Tongue (tissue), 2 donors: Measurements from ENCODE around the gene PRELID3B. TPM values are rescaled to one million over a fixed set of nuclear protein-coding genes. Genes with fewer than 3 reads are reported as not detected.

ENCODE experiments used
- DNase-seq: peaks from one replicate; pipeline ENCODE4 v3.0.0-alpha.2; 2015
- total RNA-seq: library from RNA; depleted of rRNA; stranded (reverse); fragments of >200 nt; gene quantifications from one replicate; pipeline ENCODE4 v1.2.3, GENCODE V29; 2014

PRELID3B gene
- total RNA-seq: 57.6 TPM

GRCh38 chr20:59042151-59042795 lies at the start of gene PRELID3B:
PRELID3B (minus strand) TSS chr20:59042786; CDS start chr20:59042730, 56 bp downstream.
- peak; percentile 19 for DNase-seq

GRCh38 chr20:59087829-59088433 lies 45.3 kb upstream of the PRELID3B start:
- peak; percentile 82 for DNase-seq

GRCh38 chr20:59086923-59087322 lies 44.3 kb upstream of the PRELID3B start:
- no peak for DNase-seq

GRCh38 chr20:59084041-59084850 lies 41.7 kb upstream of the PRELID3B start:
- DNase-seq: peak; percentile 68

- no peak for DNase-seq
Measured at GRCh38 chr20:59082981-59083380, 40.4 kb upstream of the PRELID3B start.

- no peak for DNase-seq
Measured at GRCh38 chr20:59082077-59082740, 39.6 kb upstream of the PRELID3B start.

GRCh38 chr20:59081036-59081435 lies 38.5 kb upstream of the PRELID3B start:
- DNase-seq: peak; percentile 33

GRCh38 chr20:59078231-59078630 lies 35.6 kb upstream of the PRELID3B start:
- no peak for DNase-seq

- no peak for DNase-seq
Measured at GRCh38 chr20:59077705-59078104, 35.1 kb upstream of the PRELID3B start.

- no peak for DNase-seq
Measured at GRCh38 chr20:59075934-59076508, 33.4 kb upstream of the PRELID3B start.

- no peak for DNase-seq
Measured at GRCh38 chr20:59074456-59074855, 31.9 kb upstream of the PRELID3B start.

- DNase-seq: no peak
Measured at GRCh38 chr20:59073582-59073981, 31.0 kb upstream of the PRELID3B start.

GRCh38 chr20:59071216-59071615 lies 28.6 kb upstream of the PRELID3B start:
- no peak for DNase-seq

- DNase-seq: no peak
Measured at GRCh38 chr20:59069026-59069425, 26.4 kb upstream of the PRELID3B start.

GRCh38 chr20:59068534-59068933 lies 25.9 kb upstream of the PRELID3B start:
- no peak for DNase-seq

- no peak for DNase-seq
Measured at GRCh38 chr20:59064214-59064722, 21.7 kb upstream of the PRELID3B start.

GRCh38 chr20:59063358-59064213 lies 21.0 kb upstream of the PRELID3B start:
- DNase-seq: no peak

GRCh38 chr20:59062081-59062480 lies 19.5 kb upstream of the PRELID3B start:
- no peak for DNase-seq

GRCh38 chr20:59055302-59055701 lies 12.7 kb upstream of the PRELID3B start:
- DNase-seq: peak; percentile 22

GRCh38 chr20:59051666-59052185 lies 9.1 kb upstream of the PRELID3B start:
- DNase-seq: peak; percentile 64

- DNase-seq: no peak
Measured at GRCh38 chr20:59050437-59050836, 7.9 kb upstream of the PRELID3B start.
